MM.1S (cell line): ENCODE results near the gene WDR17.

ENCODE experiments used
- EZH2 ChIP-seq: fragments of 300-600 bp; sonication (generic); optimal IDR thresholded peaks from 2 replicates; pipeline ENCODE3; 2017; ENCODE audit warnings: low read depth, mild to moderate bottlenecking, antibody characterized with exemption, low read length, mixed read lengths
- EZH2phosphoT487 ChIP-seq: fragments of 300-600 bp; sonication (generic); IDR thresholded peaks from 2 replicates; pipeline ENCODE4 v1.6.1; 2018; ENCODE audit warnings: antibody characterized with exemption, low read length
- TF ChIP-seq, protein P1 (sequence below): fragments of 300-600 bp; sonication (generic); IDR thresholded peaks from 2 replicates; pipeline ENCODE4 v1.5.1; 2016; ENCODE audit warnings: antibody characterized with exemption, low read length, mixed read lengths

DNA sequence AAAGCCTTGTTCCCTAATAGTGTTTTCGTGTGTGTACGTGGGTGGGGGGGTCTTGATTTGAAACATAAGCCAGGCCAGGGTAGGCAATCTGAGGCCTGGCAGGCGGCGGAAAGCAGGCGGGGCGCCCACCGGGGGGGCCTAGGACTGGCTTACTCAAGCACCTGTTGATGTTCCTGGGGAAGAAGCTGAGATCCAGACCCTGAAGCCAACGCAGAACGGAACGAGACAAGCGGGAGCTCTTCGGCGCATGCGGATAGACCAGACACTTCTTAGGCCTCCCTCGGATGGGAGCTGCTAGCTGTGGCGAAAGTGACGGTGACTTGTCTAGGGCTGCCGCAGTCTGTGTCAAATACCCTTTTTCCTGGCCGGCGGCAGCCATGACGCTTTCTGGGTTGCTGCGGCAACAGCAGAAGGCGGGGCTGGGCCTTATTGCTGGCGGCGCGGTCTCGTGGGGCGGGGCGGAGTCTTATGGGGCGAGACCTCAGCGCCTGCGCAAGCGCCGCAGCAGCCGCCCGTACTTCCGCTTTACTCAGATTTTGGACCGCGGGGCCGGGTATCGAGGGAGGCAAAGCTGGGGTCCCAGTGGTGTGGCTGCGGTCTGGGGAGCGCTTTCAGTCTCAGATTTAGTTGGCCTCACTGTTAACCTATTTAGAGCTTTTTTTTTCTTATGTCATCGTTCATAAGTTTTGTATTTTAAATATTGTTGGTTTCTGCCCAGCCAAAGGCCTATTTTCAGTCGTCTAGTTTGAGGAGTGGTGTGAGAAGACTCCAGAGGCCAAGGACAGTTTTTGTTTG, 129.7 kb downstream of the WDR17 start, which contains the start of gene SPATA4:
- TF ChIP-seq, protein P1, sequence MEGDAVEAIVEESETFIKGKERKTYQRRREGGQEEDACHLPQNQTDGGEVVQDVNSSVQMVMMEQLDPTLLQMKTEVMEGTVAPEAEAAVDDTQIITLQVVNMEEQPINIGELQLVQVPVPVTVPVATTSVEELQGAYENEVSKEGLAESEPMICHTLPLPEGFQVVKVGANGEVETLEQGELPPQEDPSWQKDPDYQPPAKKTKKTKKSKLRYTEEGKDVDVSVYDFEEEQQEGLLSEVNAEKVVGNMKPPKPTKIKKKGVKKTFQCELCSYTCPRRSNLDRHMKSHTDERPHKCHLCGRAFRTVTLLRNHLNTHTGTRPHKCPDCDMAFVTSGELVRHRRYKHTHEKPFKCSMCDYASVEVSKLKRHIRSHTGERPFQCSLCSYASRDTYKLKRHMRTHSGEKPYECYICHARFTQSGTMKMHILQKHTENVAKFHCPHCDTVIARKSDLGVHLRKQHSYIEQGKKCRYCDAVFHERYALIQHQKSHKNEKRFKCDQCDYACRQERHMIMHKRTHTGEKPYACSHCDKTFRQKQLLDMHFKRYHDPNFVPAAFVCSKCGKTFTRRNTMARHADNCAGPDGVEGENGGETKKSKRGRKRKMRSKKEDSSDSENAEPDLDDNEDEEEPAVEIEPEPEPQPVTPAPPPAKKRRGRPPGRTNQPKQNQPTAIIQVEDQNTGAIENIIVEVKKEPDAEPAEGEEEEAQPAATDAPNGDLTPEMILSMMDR, result no peak
- TF ChIP-seq EZH2phosphoT487 (no peak), EZH2 (no peak)
